ENCODE measurements around the gene LGALSL. TPM values are rescaled to one million over a fixed set of nuclear protein-coding genes. Genes with fewer than 3 reads are reported as not detected.

Gene LGALSL
- total and polyA plus RNA-seq, 9 donors: 12.2 to 28.9 (median 21.9) TPM

- Histone ChIP-seq H3K4me3 (ENCODE audit: low read length) (no peak overlapping the region), H3K27me3 (ENCODE audit: control insufficient read depth, insufficient read depth, low read length) (no peaks in the 10 kb centered on the region), H3K9me3 (replicated peaks; ENCODE audit: control insufficient read depth, low read depth, low read length) (no peaks in the 10 kb centered on the region), H3K4me1 (ENCODE audit: control insufficient read depth, insufficient read depth, low read length) (peaks cover 2% of the 10 kb centered on the region), H3K36me3 (ENCODE audit: control insufficient read depth, insufficient read depth, low read length) (no peaks in the 10 kb centered on the region), H3K27ac (ENCODE audit: low read length) (no peak overlapping the region)
- DNase-seq: no peak
- no CpG with 5 or more reads among the region's 1 CpG for WGBS (ENCODE audit: insufficient coverage)
These were observed 15.3 kb downstream of the LGALSL start for GRCh38 chr2:64469261-64469660.

GRCh38 chr2:64470071-64470470, 16.1 kb downstream of the LGALSL start:
- H3K9me3 ChIP-seq (replicated peaks; ENCODE audit: control insufficient read depth, low read depth, low read length): no peaks in the 10 kb centered on the region
- H3K27me3 ChIP-seq (ENCODE audit: control insufficient read depth, insufficient read depth, low read length): no peaks in the 10 kb centered on the region
- whole genome bisulfite sequencing (ENCODE audit: insufficient coverage): 67% methylated on average over 2 of the region's 3 CpGs
- no peak overlapping the region for H3K27ac ChIP-seq (ENCODE audit: low read length)
- no peak overlapping the region for H3K4me3 ChIP-seq (ENCODE audit: low read length)
- H3K4me1 ChIP-seq (ENCODE audit: control insufficient read depth, insufficient read depth, low read length): peaks cover 5% of the 10 kb centered on the region
- DNase-seq: no peak
- no peaks in the 10 kb centered on the region for H3K36me3 ChIP-seq (ENCODE audit: control insufficient read depth, insufficient read depth, low read length)

GRCh38 chr2:64470766-64471295, 16.9 kb downstream of the LGALSL start:
- DNase-seq: no peak
- H3K4me1 ChIP-seq (ENCODE audit: control insufficient read depth, insufficient read depth, low read length): peaks cover 5% of the 10 kb centered on the region
- no peaks in the 10 kb centered on the region for H3K9me3 ChIP-seq (replicated peaks; ENCODE audit: control insufficient read depth, low read depth, low read length)
- H3K36me3 ChIP-seq (ENCODE audit: control insufficient read depth, insufficient read depth, low read length): no peaks in the 10 kb centered on the region
- no peak overlapping the region for H3K4me3 ChIP-seq (ENCODE audit: low read length)
- H3K27me3 ChIP-seq (ENCODE audit: control insufficient read depth, insufficient read depth, low read length): no peaks in the 10 kb centered on the region
- H3K27ac ChIP-seq (ENCODE audit: low read length): no peak overlapping the region
- WGBS (ENCODE audit: insufficient coverage): 82% methylated on average over 5 of the region's 6 CpGs

- no peak overlapping the region for H3K4me3 ChIP-seq (ENCODE audit: low read length)
- no peaks in the 10 kb centered on the region for H3K36me3 ChIP-seq (ENCODE audit: control insufficient read depth, insufficient read depth, low read length)
- no peak for DNase-seq
- no peaks in the 10 kb centered on the region for H3K9me3 ChIP-seq (replicated peaks; ENCODE audit: control insufficient read depth, low read depth, low read length)
- no peaks in the 10 kb centered on the region for H3K27me3 ChIP-seq (ENCODE audit: control insufficient read depth, insufficient read depth, low read length)
- H3K27ac ChIP-seq (ENCODE audit: low read length): no peak overlapping the region
- 83% methylated on average over 1 of the region's 4 CpGs for WGBS (ENCODE audit: insufficient coverage)
- peaks cover 5% of the 10 kb centered on the region for H3K4me1 ChIP-seq (ENCODE audit: control insufficient read depth, insufficient read depth, low read length)
These were observed 17.6 kb downstream of the LGALSL start for GRCh38 chr2:64471600-64471999.

GRCh38 chr2:64472881-64473280, 18.9 kb downstream of the LGALSL start:
- no peak overlapping the region for H3K27ac ChIP-seq (ENCODE audit: low read length)
- WGBS (ENCODE audit: insufficient coverage): 88% methylated on average over 2 of the region's 3 CpGs
- H3K4me3 ChIP-seq (ENCODE audit: low read length): no peak overlapping the region
- no peaks in the 10 kb centered on the region for H3K36me3 ChIP-seq (ENCODE audit: control insufficient read depth, insufficient read depth, low read length)
- H3K27me3 ChIP-seq (ENCODE audit: control insufficient read depth, insufficient read depth, low read length): no peaks in the 10 kb centered on the region
- peaks cover 5% of the 10 kb centered on the region for H3K4me1 ChIP-seq (ENCODE audit: control insufficient read depth, insufficient read depth, low read length)
- H3K9me3 ChIP-seq (replicated peaks; ENCODE audit: control insufficient read depth, low read depth, low read length): no peaks in the 10 kb centered on the region
- no peak for DNase-seq

- Histone ChIP-seq H3K9me3 (replicated peaks; ENCODE audit: control insufficient read depth, low read depth, low read length) (no peaks in the 10 kb centered on the region), H3K36me3 (ENCODE audit: control insufficient read depth, insufficient read depth, low read length) (no peaks in the 10 kb centered on the region), H3K4me1 (ENCODE audit: control insufficient read depth, insufficient read depth, low read length) (peaks cover 5% of the 10 kb centered on the region), H3K4me3 (ENCODE audit: low read length) (no peak overlapping the region), H3K27ac (ENCODE audit: low read length) (no peak overlapping the region), H3K27me3 (ENCODE audit: control insufficient read depth, insufficient read depth, low read length) (no peaks in the 10 kb centered on the region)
- 45% methylated on average over 3 of the region's 4 CpGs for WGBS (ENCODE audit: insufficient coverage)
- peak; percentile 27 for DNase-seq
These were observed 20.2 kb downstream of the LGALSL start for GRCh38 chr2:64474121-64474571.

- peak; percentile 14 for DNase-seq
- H3K9me3 ChIP-seq (replicated peaks; ENCODE audit: control insufficient read depth, low read depth, low read length): no peaks in the 10 kb centered on the region
- H3K36me3 ChIP-seq (ENCODE audit: control insufficient read depth, insufficient read depth, low read length): no peaks in the 10 kb centered on the region
- H3K27ac ChIP-seq (ENCODE audit: low read length): no peak overlapping the region
- no peaks in the 10 kb centered on the region for H3K27me3 ChIP-seq (ENCODE audit: control insufficient read depth, insufficient read depth, low read length)
- H3K4me3 ChIP-seq (ENCODE audit: low read length): no peak overlapping the region
- peaks cover 5% of the 10 kb centered on the region for H3K4me1 ChIP-seq (ENCODE audit: control insufficient read depth, insufficient read depth, low read length)
- 60% methylated on average over 1 of the region's 1 CpG for WGBS (ENCODE audit: insufficient coverage)
These were observed 20.7 kb downstream of the LGALSL start for GRCh38 chr2:64474636-64475035.

GRCh38 chr2:64477037-64477436, 23.1 kb downstream of the LGALSL start:
- Histone ChIP-seq H3K27me3 (ENCODE audit: control insufficient read depth, insufficient read depth, low read length) (no peaks in the 10 kb centered on the region), H3K27ac (ENCODE audit: low read length) (no peak overlapping the region), H3K4me3 (ENCODE audit: low read length) (no peak overlapping the region), H3K36me3 (ENCODE audit: control insufficient read depth, insufficient read depth, low read length) (no peaks in the 10 kb centered on the region), H3K9me3 (replicated peaks; ENCODE audit: control insufficient read depth, low read depth, low read length) (no peaks in the 10 kb centered on the region), H3K4me1 (ENCODE audit: control insufficient read depth, insufficient read depth, low read length) (peaks cover 5% of the 10 kb centered on the region)
- no CpG with 5 or more reads among the region's 1 CpG for WGBS (ENCODE audit: insufficient coverage)
- no peak for DNase-seq

- no peak overlapping the region for H3K4me3 ChIP-seq (ENCODE audit: low read length)
- no peak overlapping the region for H3K27ac ChIP-seq (ENCODE audit: low read length)
- no peaks in the 10 kb centered on the region for H3K27me3 ChIP-seq (ENCODE audit: control insufficient read depth, insufficient read depth, low read length)
- H3K36me3 ChIP-seq (ENCODE audit: control insufficient read depth, insufficient read depth, low read length): no peaks in the 10 kb centered on the region
- peaks cover 5% of the 10 kb centered on the region for H3K4me1 ChIP-seq (ENCODE audit: control insufficient read depth, insufficient read depth, low read length)
- no peak for DNase-seq
- WGBS (ENCODE audit: insufficient coverage): 74% methylated on average over 4 of the region's 4 CpGs
- no peaks in the 10 kb centered on the region for H3K9me3 ChIP-seq (replicated peaks; ENCODE audit: control insufficient read depth, low read depth, low read length)
These were observed 24.0 kb downstream of the LGALSL start for GRCh38 chr2:64477979-64478378.

GRCh38 chr2:64478502-64479230, 24.7 kb downstream of the LGALSL start:
- Histone ChIP-seq H3K36me3 (ENCODE audit: control insufficient read depth, insufficient read depth, low read length) (no peaks in the 10 kb centered on the region), H3K4me1 (ENCODE audit: control insufficient read depth, insufficient read depth, low read length) (peaks cover 5% of the 10 kb centered on the region), H3K27ac (ENCODE audit: low read length) (no peak overlapping the region), H3K9me3 (replicated peaks; ENCODE audit: control insufficient read depth, low read depth, low read length) (no peaks in the 10 kb centered on the region), H3K27me3 (ENCODE audit: control insufficient read depth, insufficient read depth, low read length) (no peaks in the 10 kb centered on the region), H3K4me3 (ENCODE audit: low read length) (no peak overlapping the region)
- WGBS (ENCODE audit: insufficient coverage): 83% methylated on average over 2 of the region's 3 CpGs
- no peak for DNase-seq
